ENCODE measurements around the gene USP11. TPM values are rescaled to one million over a fixed set of nuclear protein-coding genes. Genes with fewer than 3 reads are reported as not detected.
"Not testable (repeated sequence)": the region's sequence is repeated elsewhere in the genome, so short reads cannot be mapped to it uniquely, and the experiment has no call there.

The USP11 gene
- total and polyA plus RNA-seq, 7 donors, result 4.9 to 37.7 (median 21.8) TPM

GRCh38 chrX:47278691-47279090 lies 45.9 kb downstream of the USP11 start:
- peaks cover 0 to 2% (median 0%) of the 10 kb centered on the region in 3 donors for H3K27me3 ChIP-seq
- peaks cover 0 to 4% (median 0%) of the 10 kb centered on the region in 4 donors for H3K4me1 ChIP-seq
- no peaks in the 10 kb centered on the region for H3K36me3 ChIP-seq
- TF ChIP-seq POLR2A (IDR thresholded peaks at IDR 0.05) (no peak), EP300 (IDR thresholded peaks at IDR 0.05) (no peak), POLR2AphosphoS5 (IDR thresholded peaks at IDR 0.05) (no peak), CTCF (IDR thresholded peaks at IDR 0.05) (no peak)
- H3K27ac ChIP-seq, result no peak overlapping the region
- H3K9me3 ChIP-seq, result no peaks in the 10 kb centered on the region
- no peak overlapping the region for H3K4me3 ChIP-seq
- intact Hi-C loops (cut with DNase I), result no loop called here
- WGBS, 2 donors, result 67 to 77% methylated on average over 2 of the region's 2 CpGs
- DNase-seq, result no peak

GRCh38 chrX:47283015-47283771 lies 50.4 kb downstream of the USP11 start:
- Histone ChIP-seq H3K27ac (no peak overlapping the region), H3K27me3 (peaks cover 0 to 2% (median 0%) of the 10 kb centered on the region in 3 donors), H3K9me3 (no peaks in the 10 kb centered on the region), H3K4me1 (peaks cover 0 to 4% (median 0%) of the 10 kb centered on the region in 4 donors), H3K4me3 (peak overlapping the region in 1 of 4 donors; percentile 17), H3K36me3 (no peaks in the 10 kb centered on the region)
- 58 to 61% methylated on average over 18 of the region's 18 CpGs for WGBS, 2 donors
- TF ChIP-seq CTCF (IDR thresholded peaks at IDR 0.05), result no peak
- TF ChIP-seq POLR2A (IDR thresholded peaks at IDR 0.05), result no peak
- TF ChIP-seq EP300 (IDR thresholded peaks at IDR 0.05), result no peak
- TF ChIP-seq POLR2AphosphoS5 (IDR thresholded peaks at IDR 0.05), result no peak
- intact Hi-C loops (cut with DNase I), result no loop called here
- no peak for DNase-seq

GRCh38 chrX:47284616-47285015 lies 51.8 kb downstream of the USP11 start:
- H3K27ac ChIP-seq; H3K36me3 ChIP-seq; H3K4me3 ChIP-seq; H3K27me3 ChIP-seq; DNase-seq; intact Hi-C loops (cut with DNase I); H3K9me3 ChIP-seq; H3K4me1 ChIP-seq: not testable (repeated sequence)
- WGBS, 2 donors, result 90% methylated on average over 10 of the region's 10 CpGs

GRCh38 chrX:47285836-47286320 lies 53.1 kb downstream of the USP11 start:
- no peaks in the 10 kb centered on the region for H3K36me3 ChIP-seq
- intact Hi-C loops (cut with DNase I), result no loop called here
- H3K9me3 ChIP-seq, result no peaks in the 10 kb centered on the region
- H3K4me3 ChIP-seq, result no peak overlapping the region
- 18 to 34% methylated on average over 6 of the region's 6 CpGs for WGBS, 2 donors
- no peak overlapping the region for H3K27ac ChIP-seq
- TF ChIP-seq POLR2A (IDR thresholded peaks at IDR 0.05) (no peak), EP300 (IDR thresholded peaks at IDR 0.05) (no peak), POLR2AphosphoS5 (IDR thresholded peaks at IDR 0.05) (no peak), CTCF (IDR thresholded peaks at IDR 0.05) (no peak)
- H3K27me3 ChIP-seq, result peaks cover 0 to 3% (median 0%) of the 10 kb centered on the region in 3 donors
- no peak for DNase-seq
- H3K4me1 ChIP-seq, result peaks cover 0 to 4% (median 0%) of the 10 kb centered on the region in 4 donors

GRCh38 chrX:47293106-47293505 lies 60.3 kb downstream of the USP11 start:
- Histone ChIP-seq H3K4me3 (no peak overlapping the region), H3K9me3 (no peaks in the 10 kb centered on the region), H3K36me3 (no peaks in the 10 kb centered on the region), H3K4me1 (no peaks in the 10 kb centered on the region), H3K27ac (no peak overlapping the region), H3K27me3 (peaks cover 0 to 3% (median 0%) of the 10 kb centered on the region in 3 donors)
- no peak for DNase-seq
- TF ChIP-seq POLR2A (IDR thresholded peaks at IDR 0.05) (no peak), CTCF (IDR thresholded peaks at IDR 0.05) (no peak)
- 71 to 75% methylated on average over 5 of the region's 5 CpGs for WGBS, 2 donors
- intact Hi-C loops (cut with DNase I), result no loop called here

All from sigmoid colon (tissue), 7 donors.